ENCODE data around the gene MATR3.
A peak's percentile ranks its signal among the peaks of the same experiment; 100 is the strongest.
"Not testable (repeated sequence)": the region's sequence is repeated elsewhere in the genome, so short reads cannot be mapped to it uniquely, and the experiment has no call there.

MATR3 gene

GRCh38 chr5:139354186-139354585 is 60.6 kb downstream of the MATR3 start:
- DNase-seq (ENCODE audit: low read depth), result no peak

GRCh38 chr5:139355900-139356299 is 62.4 kb downstream of the MATR3 start:
- not testable (repeated sequence) for DNase-seq (ENCODE audit: low read depth)

- peak; percentile 46 for DNase-seq (ENCODE audit: low read depth)
These were observed 64.5 kb downstream of the MATR3 start for GRCh38 chr5:139358064-139358463.

GRCh38 chr5:139360384-139360783 is 66.8 kb downstream of the MATR3 start:
- DNase-seq (ENCODE audit: low read depth), result no peak

GRCh38 chr5:139361835-139362429 is 68.4 kb downstream of the MATR3 start:
- no peak for DNase-seq (ENCODE audit: low read depth)

- no peak for DNase-seq (ENCODE audit: low read depth)
These were observed 70.4 kb downstream of the MATR3 start for GRCh38 chr5:139363937-139364336.

GRCh38 chr5:139364466-139364865 is 70.9 kb downstream of the MATR3 start:
- DNase-seq (ENCODE audit: low read depth), result no peak

GRCh38 chr5:139368613-139369012 is 75.1 kb downstream of the MATR3 start:
- peak; percentile 24 for DNase-seq (ENCODE audit: low read depth)

- DNase-seq (ENCODE audit: low read depth), result peak; percentile 88
These were observed 75.6 kb downstream of the MATR3 start for GRCh38 chr5:139369181-139369580.

GRCh38 chr5:139371482-139372435 is 78.2 kb downstream of the MATR3 start:
- no peak for DNase-seq (ENCODE audit: low read depth)

GRCh38 chr5:139374909-139375308 is 81.4 kb downstream of the MATR3 start:
- no peak for DNase-seq (ENCODE audit: low read depth)

- no peak for DNase-seq (ENCODE audit: low read depth)
These were observed 82.8 kb downstream of the MATR3 start for GRCh38 chr5:139376364-139376763.

- DNase-seq (ENCODE audit: low read depth), result no peak
These were observed 83.7 kb downstream of the MATR3 start for GRCh38 chr5:139377226-139377625.

GRCh38 chr5:139378101-139378825 is 84.7 kb downstream of the MATR3 start:
- no peak for DNase-seq (ENCODE audit: low read depth)

GRCh38 chr5:139378941-139379361 is 85.4 kb downstream of the MATR3 start:
- no peak for DNase-seq (ENCODE audit: low read depth)

GRCh38 chr5:139379626-139380449 is 86.3 kb downstream of the MATR3 start:
- DNase-seq (ENCODE audit: low read depth), result no peak

Data from iris pigment epithelial cell (primary cell).